MM.1S (cell line): ENCODE data around the gene SYNDIG1.
A peak's percentile ranks its signal among the peaks of the same experiment; 100 is the strongest.

ENCODE experiments used
- DNase-seq: peaks from one replicate; pipeline ENCODE4 v3.0.0-alpha.2; 2015
- H2AFZ ChIP-seq: fragments of 300-600 bp; sonication (generic); 2 replicates; pipeline ENCODE4 v1.6.0; 2016; ENCODE audit warnings: antibody characterized with exemption, low read length
- H3F3A ChIP-seq: fragments of 300-600 bp; sonication (generic); 2 replicates; pipeline ENCODE4 v1.6.1; 2016; ENCODE audit warnings: mild to moderate bottlenecking, antibody characterized with exemption, low read length, moderate library complexity, mixed read lengths; ENCODE audit not compliant: insufficient read depth
- H3K27ac ChIP-seq: fragments of 300-600 bp; sonication (generic); 2 replicates; pipeline ENCODE4 v1.5.1; 2016; ENCODE audit warnings: mild to moderate bottlenecking, low read length
- H3K27me3 ChIP-seq: fragments of 300-600 bp; sonication (generic); replicated peaks from 2 replicates; pipeline ENCODE4 v1.6.0; 2016; ENCODE audit warnings: low read length; ENCODE audit not compliant: insufficient read depth
- H3K36me3 ChIP-seq: fragments of 300-600 bp; sonication (generic); replicated peaks from 2 replicates; pipeline ENCODE4 v1.6.1; 2016; ENCODE audit warnings: mild to moderate bottlenecking, low read length, mixed read lengths; ENCODE audit not compliant: insufficient read depth
- H3K4me1 ChIP-seq: fragments of 300-600 bp; sonication (generic); 2 replicates; pipeline ENCODE4 v1.6.1; 2016; ENCODE audit warnings: low read length, mixed read lengths
- H3K4me2 ChIP-seq: fragments of 300-600 bp; sonication (generic); 2 replicates; pipeline ENCODE4 v1.6.0; 2016; ENCODE audit warnings: low read depth, low read length
- H3K4me3 ChIP-seq: fragments of 300-600 bp; sonication (generic); 2 replicates; pipeline ENCODE4 v1.5.1; 2016; ENCODE audit warnings: low read length, mixed read lengths
- H3K79me2 ChIP-seq: fragments of 300-600 bp; sonication (generic); 2 replicates; pipeline ENCODE4 v1.6.1; 2016; ENCODE audit warnings: mixed run types, low read length, mixed read lengths
- H3K9ac ChIP-seq: fragments of 300-600 bp; sonication (generic); 2 replicates; pipeline ENCODE4 v1.6.1; 2016; ENCODE audit warnings: low read length, mixed read lengths
- H3K9me2 ChIP-seq: fragments of 300-600 bp; sonication (generic); replicated peaks from 2 replicates; pipeline ENCODE4 v1.6.1; 2016; ENCODE audit warnings: mild to moderate bottlenecking, low read length, mixed read lengths; ENCODE audit not compliant: insufficient read depth
- H3K9me3 ChIP-seq: fragments of 300-600 bp; sonication (generic); replicated peaks from 2 replicates; pipeline ENCODE4 v1.6.1; 2016; ENCODE audit warnings: mild to moderate bottlenecking, low read length, mixed read lengths; ENCODE audit not compliant: insufficient read depth
- H4K20me1 ChIP-seq: fragments of 300-600 bp; sonication (generic); 2 replicates; pipeline ENCODE4 v1.6.1; 2016; ENCODE audit warnings: mild to moderate bottlenecking, low read length, moderate library complexity, mixed read lengths; ENCODE audit not compliant: insufficient read depth
- EZH2 ChIP-seq: fragments of 300-600 bp; sonication (generic); optimal IDR thresholded peaks from 2 replicates; pipeline ENCODE3; 2017; ENCODE audit warnings: low read depth, mild to moderate bottlenecking, antibody characterized with exemption, low read length, mixed read lengths
- EZH2phosphoT487 ChIP-seq: fragments of 300-600 bp; sonication (generic); IDR thresholded peaks from 2 replicates; pipeline ENCODE4 v1.6.1; 2018; ENCODE audit warnings: antibody characterized with exemption, low read length
- TF ChIP-seq, protein P1 (sequence below): fragments of 300-600 bp; sonication (generic); IDR thresholded peaks from 2 replicates; pipeline ENCODE4 v1.5.1; 2016; ENCODE audit warnings: antibody characterized with exemption, low read length, mixed read lengths

Gene SYNDIG1

DNA sequence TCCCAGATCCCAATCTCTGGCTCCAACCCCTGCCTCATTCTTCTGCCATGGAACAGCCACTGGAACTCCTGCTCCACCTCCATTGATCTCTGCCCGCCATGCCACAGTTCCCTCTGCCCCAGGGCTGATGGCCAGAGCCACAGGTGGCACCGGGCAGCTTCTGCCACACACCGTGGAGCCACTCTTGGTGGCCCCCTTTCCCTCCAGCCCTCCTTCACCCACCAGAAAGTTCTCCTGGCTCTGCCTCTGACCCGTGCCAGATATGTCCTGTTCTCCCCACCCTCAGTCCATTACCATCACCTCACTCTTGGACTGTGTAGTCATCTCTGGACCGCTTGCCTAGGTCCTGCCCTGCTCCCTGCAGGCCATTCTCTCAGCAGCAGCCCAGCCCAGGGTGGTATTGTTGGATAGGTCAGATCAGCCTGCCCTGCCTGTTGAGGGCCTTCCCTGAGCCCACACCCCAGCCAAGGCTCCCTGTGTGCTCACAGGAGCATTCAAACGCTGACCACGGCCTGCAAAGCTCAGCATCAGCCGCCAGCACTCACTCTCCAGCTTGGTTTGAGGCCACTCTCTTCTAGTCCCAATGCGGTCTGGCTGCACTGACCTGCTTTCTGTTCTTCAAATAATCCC, 16.8 kb upstream of the SYNDIG1 start:
- Histone ChIP-seq H3K27ac (no peak overlapping the region), H3F3A (0 out of 2 replicates have a peak, but pooled peaks cover 5% of the 10 kb centered on the region), H3K79me2 (no peaks in the 10 kb centered on the region), H3K36me3 (no peaks in the 10 kb centered on the region), H3K27me3 (no peaks in the 10 kb centered on the region), H3K4me2 (no peak overlapping the region), H3K4me3 (no peak overlapping the region), H4K20me1 (no peaks in the 10 kb centered on the region), H3K9me2 (no peaks in the 10 kb centered on the region), H2AFZ (no peak overlapping the region), H3K9me3 (no peaks in the 10 kb centered on the region), H3K9ac (no peak overlapping the region), H3K4me1 (peaks cover 44% of the 10 kb centered on the region)
- no peak for DNase-seq
- TF ChIP-seq, protein P1, sequence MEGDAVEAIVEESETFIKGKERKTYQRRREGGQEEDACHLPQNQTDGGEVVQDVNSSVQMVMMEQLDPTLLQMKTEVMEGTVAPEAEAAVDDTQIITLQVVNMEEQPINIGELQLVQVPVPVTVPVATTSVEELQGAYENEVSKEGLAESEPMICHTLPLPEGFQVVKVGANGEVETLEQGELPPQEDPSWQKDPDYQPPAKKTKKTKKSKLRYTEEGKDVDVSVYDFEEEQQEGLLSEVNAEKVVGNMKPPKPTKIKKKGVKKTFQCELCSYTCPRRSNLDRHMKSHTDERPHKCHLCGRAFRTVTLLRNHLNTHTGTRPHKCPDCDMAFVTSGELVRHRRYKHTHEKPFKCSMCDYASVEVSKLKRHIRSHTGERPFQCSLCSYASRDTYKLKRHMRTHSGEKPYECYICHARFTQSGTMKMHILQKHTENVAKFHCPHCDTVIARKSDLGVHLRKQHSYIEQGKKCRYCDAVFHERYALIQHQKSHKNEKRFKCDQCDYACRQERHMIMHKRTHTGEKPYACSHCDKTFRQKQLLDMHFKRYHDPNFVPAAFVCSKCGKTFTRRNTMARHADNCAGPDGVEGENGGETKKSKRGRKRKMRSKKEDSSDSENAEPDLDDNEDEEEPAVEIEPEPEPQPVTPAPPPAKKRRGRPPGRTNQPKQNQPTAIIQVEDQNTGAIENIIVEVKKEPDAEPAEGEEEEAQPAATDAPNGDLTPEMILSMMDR = no peak
- TF ChIP-seq EZH2phosphoT487 (no peak), EZH2 (no peak)

DNA sequence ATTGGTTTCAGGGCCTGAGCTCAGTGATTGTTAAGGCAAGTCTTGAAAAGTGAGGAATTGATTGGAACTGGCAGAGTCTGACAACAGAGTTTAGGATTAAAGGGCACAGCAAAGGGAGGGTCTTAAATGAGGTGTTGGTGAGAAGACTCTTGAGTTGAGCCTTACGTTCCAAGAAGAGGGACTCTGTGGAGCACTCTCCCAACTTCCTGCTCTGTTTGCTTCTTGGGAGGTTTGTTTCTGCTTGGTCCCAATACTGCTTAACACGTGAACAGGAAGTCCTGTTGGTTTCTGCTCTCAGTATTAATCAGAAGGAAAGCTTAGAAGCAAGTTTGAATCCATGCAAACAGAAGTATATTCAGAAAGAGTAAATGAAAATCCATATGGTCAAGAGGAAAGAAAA, 15.6 kb upstream of the SYNDIG1 start:
- peak overlapping the region; percentile 61 for H3K4me2 ChIP-seq

DNA sequence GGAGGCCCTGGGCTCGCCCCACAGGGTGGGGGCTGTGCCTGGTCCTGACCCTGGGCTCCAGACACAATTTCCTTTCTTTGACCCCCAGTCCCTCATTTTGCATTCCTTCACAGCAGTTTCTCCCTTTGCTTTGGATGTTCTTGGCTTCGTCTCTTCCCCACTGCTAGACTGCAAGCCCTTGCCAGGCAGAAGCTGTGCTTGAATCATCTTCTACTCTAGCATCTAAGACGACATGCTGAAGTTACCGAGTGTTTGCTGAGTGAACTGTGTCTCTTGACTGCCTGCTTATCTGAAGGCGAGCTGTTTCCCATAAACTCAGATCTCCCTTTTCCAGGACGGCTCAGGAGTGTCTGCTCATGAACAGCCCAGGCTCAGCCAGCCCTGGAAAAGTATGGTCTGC, 14.3 kb upstream of the SYNDIG1 start:
- Histone ChIP-seq H3K27me3 (no peaks in the 10 kb centered on the region), H3K4me3 (no peak overlapping the region), H3K79me2 (no peaks in the 10 kb centered on the region), H3K9me3 (no peaks in the 10 kb centered on the region), H3K9ac (no peak overlapping the region), H4K20me1 (no peaks in the 10 kb centered on the region), H3K4me1 (peaks cover 36% of the 10 kb centered on the region), H2AFZ (no peak overlapping the region), H3K9me2 (no peaks in the 10 kb centered on the region), H3F3A (0 out of 2 replicates have a peak, but pooled peaks cover 5% of the 10 kb centered on the region), H3K36me3 (no peaks in the 10 kb centered on the region), H3K27ac (no peak overlapping the region), H3K4me2 (no peak overlapping the region)
- TF ChIP-seq EZH2phosphoT487 (no peak), EZH2 (no peak)
- TF ChIP-seq, protein P1 = no peak
- no peak for DNase-seq

More for the DNA sequence above, 15.6 kb upstream of the SYNDIG1 start:
- H3K79me2 ChIP-seq = no peaks in the 10 kb centered on the region
- no peak overlapping the region; the same call in 1 of the 2 replicates for H3K4me3 ChIP-seq
- no peaks in the 10 kb centered on the region for H4K20me1 ChIP-seq
- peak overlapping the region; percentile 41 for H2AFZ ChIP-seq
- H3K4me1 ChIP-seq = peaks cover 42% of the 10 kb centered on the region
- H3K27ac ChIP-seq = peak overlapping the region; percentile 40; the same call in 1 of the 2 replicates
- no peaks in the 10 kb centered on the region for H3K9me2 ChIP-seq
- TF ChIP-seq, protein P1 = no peak
- no peak for TF ChIP-seq EZH2phosphoT487
- no peak for TF ChIP-seq EZH2
- 0 out of 2 replicates have a peak, but pooled peaks cover 5% of the 10 kb centered on the region for H3F3A ChIP-seq
- H3K27me3 ChIP-seq = no peaks in the 10 kb centered on the region
- peak overlapping the region; percentile 6; the same call in 1 of the 2 replicates for H3K9ac ChIP-seq
- DNase-seq = no peak
- H3K36me3 ChIP-seq = no peaks in the 10 kb centered on the region
- no peaks in the 10 kb centered on the region for H3K9me3 ChIP-seq
